Measurements from ENCODE around the gene SYDE1. TPM values are rescaled to one million over a fixed set of nuclear protein-coding genes. Genes with fewer than 3 reads are reported as not detected.
"Not testable (repeated sequence)": the region's sequence is repeated elsewhere in the genome, so short reads cannot be mapped to it uniquely, and the experiment has no call there.

Gene SYDE1, protein sequence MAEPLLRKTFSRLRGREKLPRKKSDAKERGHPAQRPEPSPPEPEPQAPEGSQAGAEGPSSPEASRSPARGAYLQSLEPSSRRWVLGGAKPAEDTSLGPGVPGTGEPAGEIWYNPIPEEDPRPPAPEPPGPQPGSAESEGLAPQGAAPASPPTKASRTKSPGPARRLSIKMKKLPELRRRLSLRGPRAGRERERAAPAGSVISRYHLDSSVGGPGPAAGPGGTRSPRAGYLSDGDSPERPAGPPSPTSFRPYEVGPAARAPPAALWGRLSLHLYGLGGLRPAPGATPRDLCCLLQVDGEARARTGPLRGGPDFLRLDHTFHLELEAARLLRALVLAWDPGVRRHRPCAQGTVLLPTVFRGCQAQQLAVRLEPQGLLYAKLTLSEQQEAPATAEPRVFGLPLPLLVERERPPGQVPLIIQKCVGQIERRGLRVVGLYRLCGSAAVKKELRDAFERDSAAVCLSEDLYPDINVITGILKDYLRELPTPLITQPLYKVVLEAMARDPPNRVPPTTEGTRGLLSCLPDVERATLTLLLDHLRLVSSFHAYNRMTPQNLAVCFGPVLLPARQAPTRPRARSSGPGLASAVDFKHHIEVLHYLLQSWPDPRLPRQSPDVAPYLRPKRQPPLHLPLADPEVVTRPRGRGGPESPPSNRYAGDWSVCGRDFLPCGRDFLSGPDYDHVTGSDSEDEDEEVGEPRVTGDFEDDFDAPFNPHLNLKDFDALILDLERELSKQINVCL
- polyA plus RNA-seq = 7.9 TPM
- long read RNA-seq, donor 1, partial matches to known transcripts = 0 of 2 reads
- long read RNA-seq, donor 1, other reads (novel, unspliced or antisense) = 0 of 2 reads
- long read RNA-seq, donor 2, partial matches to known transcripts = 0 of 3 reads
- long read RNA-seq, donor 2, other reads (novel, unspliced or antisense) = 0 of 3 reads
- long read RNA-seq, donor 3 = 0 reads
- long read RNA-seq, donor 4 = 0 reads
- long read RNA-seq, donor 5, partial matches to known transcripts = 0 of 3 reads
- long read RNA-seq, donor 5, other reads (novel, unspliced or antisense) = 0 of 3 reads
- long read RNA-seq, donor 6, partial matches to known transcripts = 0 of 2 reads
- long read RNA-seq, donor 6, other reads (novel, unspliced or antisense) = 0 of 2 reads
- long read RNA-seq, donor 7, partial matches to known transcripts = 0 of 1 reads
- long read RNA-seq, donor 7, other reads (novel, unspliced or antisense) = 0 of 1 reads
- long read RNA-seq, donor 8, partial matches to known transcripts = 49 of 82 reads
- long read RNA-seq, donor 8, other reads (novel, unspliced or antisense) = 30 of 82 reads
- long read RNA-seq, donor 9, partial matches to known transcripts = 0 of 3 reads
- long read RNA-seq, donor 9, other reads (novel, unspliced or antisense) = 0 of 3 reads
- long read RNA-seq, donor 10, partial matches to known transcripts = 0 of 2 reads
- long read RNA-seq, donor 10, other reads (novel, unspliced or antisense) = 0 of 2 reads
- long read RNA-seq, donor 11, partial matches to known transcripts = 0 of 3 reads
- long read RNA-seq, donor 11, other reads (novel, unspliced or antisense) = 0 of 3 reads

DNA sequence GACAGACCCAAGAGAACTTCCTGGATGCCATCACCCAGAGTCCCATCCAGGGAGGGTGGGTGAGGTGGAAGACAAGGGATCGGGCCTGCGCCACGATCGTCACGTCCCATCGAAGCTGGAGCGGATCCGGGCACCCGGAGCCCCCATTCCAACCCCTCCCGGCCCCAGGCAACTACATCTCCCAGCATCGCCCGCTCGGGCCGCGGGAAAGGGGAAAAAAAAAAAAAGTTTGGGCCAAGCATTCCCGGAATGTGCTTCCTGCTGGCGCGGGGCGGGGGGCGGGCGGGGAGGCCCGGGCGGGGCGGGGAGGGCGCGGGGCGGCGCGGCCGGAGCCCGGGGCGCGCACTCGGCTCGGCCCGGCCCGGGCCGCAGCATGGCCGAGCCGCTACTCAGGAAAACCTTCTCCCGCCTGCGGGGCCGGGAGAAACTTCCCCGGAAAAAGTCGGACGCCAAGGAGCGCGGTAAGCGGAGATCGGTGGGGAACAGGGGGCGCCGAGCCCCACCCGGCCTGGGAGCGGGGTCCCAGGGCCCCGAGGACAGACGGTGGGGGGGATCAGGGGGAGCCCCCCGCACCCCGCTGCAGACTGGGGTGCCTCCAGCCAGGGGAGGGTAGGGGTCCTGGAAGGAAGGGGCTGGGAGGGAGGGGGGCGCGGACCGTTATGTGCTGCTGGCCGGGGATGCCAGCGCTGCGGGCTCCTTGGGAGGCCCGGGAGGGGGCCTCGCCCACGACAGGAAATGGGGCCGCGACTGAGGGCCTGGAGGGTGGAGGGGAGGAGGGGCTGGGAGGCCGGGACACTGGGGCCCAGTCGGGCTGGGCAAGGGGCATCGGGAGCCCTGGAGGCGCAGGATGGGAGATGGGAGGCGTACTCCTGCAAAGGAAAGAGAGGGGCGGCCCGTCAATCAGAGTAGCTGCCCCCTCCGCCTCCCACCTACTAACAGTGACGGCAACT, at the start of gene SYDE1:
TSS of gene SYDE1 (plus strand) at position 341 of the 950 bp plus-strand sequence. CDS start at position 374, 33 bp downstream.
- Histone ChIP-seq H3K9me3 (ENCODE audit: control insufficient read depth, low read depth, low read length) (peaks cover 12% of the 10 kb centered on the region), H3K27me3 (ENCODE audit: control insufficient read depth, insufficient read depth, low read length) (peaks cover 27% of the 10 kb centered on the region), H3K4me3 (ENCODE audit: low read length) (peak within 1 kb of the TSS; percentile 54), H3K27ac (ENCODE audit: low read length) (peak within 1 kb of the TSS; percentile 51), H3K36me3 (ENCODE audit: control insufficient read depth, insufficient read depth, low read length) (peaks cover 6% of the 10 kb centered on the region), H3K4me1 (ENCODE audit: control insufficient read depth, insufficient read depth, low read length) (no peaks in the 10 kb centered on the region)
- no CpG with 5 or more reads among the region's 78 CpGs for WGBS (ENCODE audit: insufficient coverage, low lambda C conversion rate)
- peak in 1 of 2 donors; percentile 35 for DNase-seq

DNA sequence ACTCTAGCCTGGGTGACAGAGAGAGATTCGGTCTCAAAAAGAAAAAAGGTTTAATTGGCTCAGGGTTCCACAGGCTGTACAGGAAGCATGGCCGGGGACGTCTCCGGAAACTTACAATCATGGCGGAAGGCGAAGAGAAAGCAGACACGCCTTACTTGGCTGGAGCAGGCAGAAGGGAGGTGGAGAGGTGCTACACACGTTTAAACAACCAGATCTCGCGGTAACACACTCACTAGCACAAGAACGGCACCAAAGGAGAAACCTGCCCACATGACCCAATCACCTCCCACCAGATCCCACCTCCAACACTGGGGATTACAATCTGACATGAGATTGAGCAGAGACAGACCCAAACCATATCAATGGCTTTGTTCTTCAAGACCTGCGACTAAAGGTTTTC, 45.2 kb upstream of the SYDE1 start:
- no CpG with 5 or more reads among the region's 12 CpGs for WGBS (ENCODE audit: insufficient coverage, low lambda C conversion rate)
- Histone ChIP-seq H3K27me3 (ENCODE audit: control insufficient read depth, insufficient read depth, low read length) (no peaks in the 10 kb centered on the region), H3K27ac (ENCODE audit: low read length) (no peak overlapping the region), H3K4me1 (ENCODE audit: control insufficient read depth, insufficient read depth, low read length) (no peaks in the 10 kb centered on the region), H3K36me3 (ENCODE audit: control insufficient read depth, insufficient read depth, low read length) (no peaks in the 10 kb centered on the region), H3K4me3 (ENCODE audit: low read length) (no peak overlapping the region), H3K9me3 (ENCODE audit: control insufficient read depth, low read depth, low read length) (no peaks in the 10 kb centered on the region)
- no peak for DNase-seq

DNA sequence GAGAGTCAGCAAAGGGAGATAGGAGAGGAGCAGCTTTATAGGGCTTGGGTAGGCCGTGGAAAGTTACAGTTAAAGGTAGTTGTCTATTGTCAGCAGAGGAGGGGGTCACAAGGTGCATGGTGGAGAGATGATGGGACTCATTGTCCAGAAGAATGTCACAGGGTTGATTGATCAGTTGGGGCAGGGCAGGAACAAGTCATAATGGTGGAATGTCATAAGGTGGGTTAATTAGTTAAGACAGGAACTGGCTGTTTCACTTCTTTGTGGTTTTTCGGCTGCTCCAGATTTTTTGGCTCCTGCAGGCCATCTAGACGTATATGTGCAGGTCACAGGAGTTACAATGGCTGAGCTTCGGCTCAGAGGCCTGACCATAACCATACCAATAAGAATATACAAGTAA, 36.8 kb upstream of the SYDE1 start:
- H3K9me3 ChIP-seq (ENCODE audit: control insufficient read depth, low read depth, low read length); H3K36me3 ChIP-seq (ENCODE audit: control insufficient read depth, insufficient read depth, low read length); H3K4me1 ChIP-seq (ENCODE audit: control insufficient read depth, insufficient read depth, low read length); H3K27ac ChIP-seq (ENCODE audit: low read length); H3K27me3 ChIP-seq (ENCODE audit: control insufficient read depth, insufficient read depth, low read length); H3K4me3 ChIP-seq (ENCODE audit: low read length); DNase-seq: not testable (repeated sequence)
- no CpG with 5 or more reads among the region's 4 CpGs for WGBS (ENCODE audit: insufficient coverage, low lambda C conversion rate)

DNA sequence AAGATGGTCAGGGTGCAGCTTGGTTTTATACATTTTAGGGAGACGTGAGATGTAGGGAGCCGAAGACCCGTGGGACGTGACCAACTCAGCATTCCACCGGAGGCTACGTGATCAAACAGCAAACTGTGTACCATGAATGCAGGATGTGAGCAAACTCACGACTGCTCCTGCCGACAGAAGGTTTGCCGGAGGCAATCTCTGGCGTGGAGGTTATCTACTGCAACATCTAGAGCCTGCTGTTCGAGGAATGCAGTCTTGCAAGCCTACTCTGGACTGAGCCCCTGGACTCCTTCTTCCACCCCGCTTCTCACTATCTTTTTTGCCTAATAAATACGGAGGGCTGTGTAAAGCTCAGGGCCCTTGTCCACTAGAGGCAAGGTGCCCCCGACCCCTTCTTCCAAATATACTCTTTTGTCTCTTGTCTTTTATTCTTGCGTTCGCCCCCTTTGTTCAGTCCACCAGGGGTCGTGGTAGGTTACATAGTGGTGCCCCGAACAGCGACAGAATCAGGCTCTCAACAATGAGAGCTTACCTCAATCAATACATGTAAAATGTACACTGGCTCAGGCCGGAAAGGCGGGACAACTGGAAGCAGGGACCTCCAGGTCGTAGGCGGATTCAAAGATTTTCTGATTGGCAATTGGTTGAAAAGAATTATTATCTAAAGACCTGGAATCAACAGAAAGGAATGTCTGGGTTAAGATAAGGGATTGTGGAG, 34.1 kb upstream of the SYDE1 start:
- Histone ChIP-seq H3K4me1 (ENCODE audit: control insufficient read depth, insufficient read depth, low read length) (no peaks in the 10 kb centered on the region), H3K4me3 (ENCODE audit: low read length) (no peak overlapping the region), H3K27ac (ENCODE audit: low read length) (no peak overlapping the region), H3K9me3 (ENCODE audit: control insufficient read depth, low read depth, low read length) (no peaks in the 10 kb centered on the region), H3K27me3 (ENCODE audit: control insufficient read depth, insufficient read depth, low read length) (no peaks in the 10 kb centered on the region), H3K36me3 (ENCODE audit: control insufficient read depth, insufficient read depth, low read length) (no peaks in the 10 kb centered on the region)
- WGBS (ENCODE audit: insufficient coverage, low lambda C conversion rate) = 53% methylated on average over 3 of the region's 23 CpGs
- no peak for DNase-seq

DNA sequence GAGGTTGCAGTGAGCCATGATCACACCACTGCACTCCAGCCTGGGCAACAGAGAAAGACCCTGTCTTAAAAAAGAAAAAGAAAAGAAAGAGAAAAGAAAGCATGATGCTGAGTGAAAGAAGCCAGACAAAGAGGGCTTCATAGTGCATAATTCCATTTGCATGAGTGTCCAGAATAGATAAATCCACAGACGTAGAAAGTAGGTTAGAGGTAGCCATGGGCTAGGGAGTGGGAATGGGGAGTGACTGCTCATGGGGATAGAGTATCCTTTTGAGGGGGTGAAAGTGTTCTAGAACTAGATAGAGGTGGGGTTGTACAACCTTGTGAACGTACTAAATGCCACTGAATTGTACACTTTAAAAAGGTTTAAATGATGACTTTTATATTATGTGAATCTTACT, 32.8 kb upstream of the SYDE1 start:
- Histone ChIP-seq H3K4me3 (ENCODE audit: low read length) (no peak overlapping the region), H3K4me1 (ENCODE audit: control insufficient read depth, insufficient read depth, low read length) (no peaks in the 10 kb centered on the region), H3K9me3 (ENCODE audit: control insufficient read depth, low read depth, low read length) (no peaks in the 10 kb centered on the region), H3K27me3 (ENCODE audit: control insufficient read depth, insufficient read depth, low read length) (no peaks in the 10 kb centered on the region), H3K36me3 (ENCODE audit: control insufficient read depth, insufficient read depth, low read length) (no peaks in the 10 kb centered on the region), H3K27ac (ENCODE audit: low read length) (no peak overlapping the region)
- WGBS (ENCODE audit: insufficient coverage, low lambda C conversion rate) = no CpG with 5 or more reads among the region's 2 CpGs
- no peak for DNase-seq

DNA sequence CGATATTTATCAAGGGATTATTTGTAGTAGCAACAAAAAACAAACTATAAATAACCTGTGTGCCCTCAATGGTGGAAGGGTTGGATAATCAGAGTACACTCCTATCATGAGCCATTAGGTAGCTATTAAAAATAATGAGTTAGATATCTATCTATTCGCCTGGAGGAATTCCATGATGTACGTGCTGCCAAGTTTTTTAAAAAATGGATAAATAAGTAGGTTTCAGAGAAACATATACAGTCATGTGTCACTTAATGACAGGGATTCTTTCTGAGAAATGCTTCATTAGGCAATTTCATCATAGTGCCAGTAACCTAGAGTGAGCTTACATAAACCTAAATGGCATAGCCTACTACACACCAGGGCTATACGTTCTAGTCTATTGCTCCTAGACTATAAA, 31.4 kb upstream of the SYDE1 start:
- H3K36me3 ChIP-seq (ENCODE audit: control insufficient read depth, insufficient read depth, low read length) = no peaks in the 10 kb centered on the region
- no peaks in the 10 kb centered on the region for H3K4me1 ChIP-seq (ENCODE audit: control insufficient read depth, insufficient read depth, low read length)
- no peak overlapping the region for H3K27ac ChIP-seq (ENCODE audit: low read length)
- H3K27me3 ChIP-seq (ENCODE audit: control insufficient read depth, insufficient read depth, low read length) = no peaks in the 10 kb centered on the region
- H3K4me3 ChIP-seq (ENCODE audit: low read length) = no peak overlapping the region
- DNase-seq = no peak
- no CpG with 5 or more reads among the region's 4 CpGs for WGBS (ENCODE audit: insufficient coverage, low lambda C conversion rate)
- no peaks in the 10 kb centered on the region for H3K9me3 ChIP-seq (ENCODE audit: control insufficient read depth, low read depth, low read length)

DNA sequence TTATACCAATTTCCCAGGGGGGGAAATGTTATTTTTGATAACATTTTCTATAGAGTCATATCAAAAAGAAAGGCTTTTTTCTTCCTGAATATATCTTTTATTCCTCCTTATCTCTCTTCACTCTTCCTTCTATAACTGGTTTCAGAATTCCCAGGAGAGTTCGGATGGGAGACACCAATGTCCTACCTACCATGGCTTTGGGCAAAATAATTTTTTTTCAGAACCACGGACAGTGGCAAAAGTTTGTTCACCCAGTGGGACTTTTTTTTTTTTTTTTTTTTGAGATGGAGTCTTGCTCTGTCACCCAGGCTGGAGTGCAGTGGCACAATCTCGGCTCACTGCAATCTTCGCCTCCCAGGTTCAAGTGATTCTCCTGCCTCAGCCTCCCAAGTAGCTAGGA, 27.2 kb upstream of the SYDE1 start:
- not testable (repeated sequence) for H3K27ac ChIP-seq (ENCODE audit: low read length); DNase-seq; H3K36me3 ChIP-seq (ENCODE audit: control insufficient read depth, insufficient read depth, low read length); H3K4me3 ChIP-seq (ENCODE audit: low read length); H3K27me3 ChIP-seq (ENCODE audit: control insufficient read depth, insufficient read depth, low read length); H3K9me3 ChIP-seq (ENCODE audit: control insufficient read depth, low read depth, low read length); H3K4me1 ChIP-seq (ENCODE audit: control insufficient read depth, insufficient read depth, low read length)
- WGBS (ENCODE audit: insufficient coverage, low lambda C conversion rate) = 80% methylated on average over 1 of the region's 4 CpGs

DNA sequence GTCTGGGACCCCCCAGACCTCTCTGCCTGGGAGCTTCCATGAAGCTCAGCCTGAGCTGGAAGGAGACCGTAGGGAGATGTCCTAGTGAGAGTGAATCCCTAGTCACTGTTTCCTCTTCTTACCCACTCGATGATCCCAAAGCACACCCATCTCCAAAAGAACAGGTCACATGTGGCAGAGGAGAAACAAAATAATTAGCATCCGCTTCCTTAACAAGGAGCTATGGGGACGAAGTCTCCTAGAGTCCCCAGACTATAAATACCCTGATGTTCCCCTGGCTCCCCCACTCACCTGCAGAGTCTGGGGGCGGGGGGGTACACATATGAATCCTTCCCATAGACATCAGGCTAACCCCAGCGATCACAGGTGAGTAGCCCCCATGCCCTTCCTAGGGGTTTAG, 25.3 kb upstream of the SYDE1 start, which contains the start of gene OR1I1:
TSS of gene OR1I1 (plus strand) at position 301 of the 400 bp plus-strand sequence. CDS start 4,855 bp downstream, outside the sequence.
- no peak within 1 kb of the TSS for H3K27ac ChIP-seq (ENCODE audit: low read length)

More for the DNA sequence above, 25.3 kb upstream of the SYDE1 start, which contains the start of gene OR1I1:
- Histone ChIP-seq H3K4me3 (ENCODE audit: low read length) (no peak within 1 kb of the TSS), H3K4me1 (ENCODE audit: control insufficient read depth, insufficient read depth, low read length) (no peaks in the 10 kb centered on the region), H3K9me3 (ENCODE audit: control insufficient read depth, low read depth, low read length) (no peaks in the 10 kb centered on the region), H3K36me3 (ENCODE audit: control insufficient read depth, insufficient read depth, low read length) (no peaks in the 10 kb centered on the region), H3K27me3 (ENCODE audit: control insufficient read depth, insufficient read depth, low read length) (no peaks in the 10 kb centered on the region)
- no peak for DNase-seq
- WGBS (ENCODE audit: insufficient coverage, low lambda C conversion rate) = no CpG with 5 or more reads among the region's 6 CpGs

Data from large intestine (tissue), 12 donors.